Adrenal gland (tissue), 12 donors: ENCODE results near the gene ADGRB3. TPM values are rescaled to one million over a fixed set of nuclear protein-coding genes. Genes with fewer than 3 reads are reported as not detected.

ENCODE experiments used
- DNase-seq, 7 donors: peaks; one replicate each; pipeline ENCODE4 v3.0.0-alpha.2; 2019 to 2020
- H3K27ac ChIP-seq, 5 donors: fragments of 200-600 bp; sonication (generic) in 4 of 5; 1 replicate in 3 of 5; 2 replicates in 2 of 5; pipeline versions ENCODE4 v1.5.1 to v1.8.0; 2016 to 2020; ENCODE audit warnings: mild to moderate bottlenecking in 1 of 5
- H3K27me3 ChIP-seq: fragments of 200-600 bp; 2 replicates; pipeline ENCODE4 v1.8.0; 2021
- H3K36me3 ChIP-seq, 2 donors: fragments of 200-600 bp; replicated peaks in 1 of 2; 1 replicate in 1 of 2; 2 replicates in 1 of 2; pipeline versions ENCODE4 v1.5.1 to v1.8.0; 2018 to 2022
- H3K4me1 ChIP-seq, 2 donors: fragments of 200-600 bp; replicated peaks in 1 of 2; 1 replicate in 1 of 2; 2 replicates in 1 of 2; pipeline versions ENCODE4 v1.5.1 to v1.8.0; 2018 to 2021
- H3K4me3 ChIP-seq, 4 donors: fragments of 200-600 bp; sonication (generic) in 3 of 4; one replicate each; pipeline ENCODE4 v1.5.1; 2016 to 2018
- H3K9me3 ChIP-seq, 3 donors: fragments of 200-600 bp; sonication (generic) in 1 of 3; replicated peaks in 1 of 3; 1 replicate in 2 of 3; 2 replicates in 1 of 3; pipeline versions ENCODE4 v1.5.1 to v1.8.0; 2016 to 2021
- POLR2A ChIP-seq, 2 donors: fragments of 450-650 bp; IDR thresholded peaks; one replicate each; pipeline ENCODE4 v1.6.1; 2017; ENCODE audit warnings: antibody characterized with exemption in 2 of 2, mild to moderate bottlenecking in 2 of 2, moderate library complexity in 1 of 2
- WGBS, 4 donors: extraction: QIAGEN DNeasy Blood & Tissue Kit in 2 of 4; methylation state at CpG; one replicate each; pipeline versions ENCODE4 v1.1.5 to v1.1.7; 2013 to 2017; 5-methylcytosine and 5-hydroxymethylcytosine counted together
- intact Hi-C, 2 donors: fragments of 100-400 bp; cut with DNase I; formaldehyde crosslinking; loops; one replicate each; pipeline versions ENCODE4 v1.14.1 to v1.15.0; 2022 to 2023
- polyA plus RNA-seq, 3 donors: library from polyadenylated mRNA; stranded (reverse); fragments of 200-250 nt in 2 of 3; fragments of 350-450 nt in 1 of 3; fragmentation: Illumina TruSeq in 1 of 3; extraction: RNeasy Lipid Tissue Mini Kit (QIAGEN cat#74804) in 1 of 3; gene quantifications; one replicate each; pipeline ENCODE4 v1.2.3, GENCODE V29; 2013 to 2014
- total RNA-seq, 9 donors: library from RNA; depleted of rRNA in 4 of 9; stranded (reverse); fragments of >200 nt in 4 of 9; fragments of 120-200 nt in 1 of 9; fragmentation: NEBNext Ultra II Directional in 1 of 9; extraction: Animal tissue kit (Norgen Biotek cat#: 25700) in 1 of 9; gene quantifications; one replicate each; pipeline versions ENCODE4 v1.1.0 to v1.2.4, GENCODE V29; 2013 to 2023
- TF ChIP-seq, protein P1 (sequence below), 6 experiments: fragments of 450-650 bp in 4 of 6; fragments of 200-600 bp in 2 of 6; sonication (generic) in 1 of 6; IDR thresholded peaks; 1 replicate in 5 of 6; 2 replicates in 1 of 6; pipeline versions ENCODE4 v1.5.1 to v1.8.0; 2016 to 2021; ENCODE audit warnings: antibody characterized with exemption in 6 of 6, mild to moderate bottlenecking in 2 of 6, moderate library complexity in 1 of 6
- donor health status: healthy with polysubstance abuse.
- donor health status: Bipolar disorder and iron deficiency.
- donor health status: DM: yes; HTN: yes; CAD: no.
- donor health status: DM: no; HTN: no; CAD: no.
- donor health status: DM: no; HTN: no; CAD: no.
- donor health status: DM: yes; HTN: yes; CAD: no.

Gene ADGRB3
- total and polyA plus RNA-seq, 12 donors, result 1.3 to 9.0 (median 3.1) TPM

DNA sequence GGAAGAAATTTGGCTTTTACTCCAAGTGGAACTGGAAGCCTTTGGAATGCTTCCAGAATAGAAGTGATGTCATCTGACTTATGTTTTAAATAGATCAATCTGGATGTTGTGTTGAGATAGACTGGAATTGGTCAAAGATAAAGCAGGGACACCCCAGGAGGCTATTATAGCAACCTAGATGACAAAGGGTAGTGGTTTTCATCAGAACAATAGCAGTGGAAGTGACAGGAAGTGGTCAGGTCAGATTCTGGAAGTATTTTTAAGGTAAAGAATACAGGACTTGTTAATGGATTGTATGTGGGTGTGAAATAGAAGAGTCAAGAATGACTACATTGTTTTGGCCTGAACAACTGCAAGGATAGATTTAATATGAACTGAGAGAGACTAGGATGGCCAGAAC is 191.4 kb downstream of the ADGRB3 start:
- Histone ChIP-seq H3K27ac (no peak overlapping the region), H3K27me3 (no peaks in the 10 kb centered on the region), H3K4me1 (no peaks in the 10 kb centered on the region), H3K9me3 (no peaks in the 10 kb centered on the region), H3K4me3 (no peak overlapping the region), H3K36me3 (no peaks in the 10 kb centered on the region)
- intact Hi-C loops, result no loop called here
- no peak for DNase-seq
- TF ChIP-seq POLR2A (IDR thresholded peaks at IDR 0.05), result no peak
- TF ChIP-seq, protein P1, sequence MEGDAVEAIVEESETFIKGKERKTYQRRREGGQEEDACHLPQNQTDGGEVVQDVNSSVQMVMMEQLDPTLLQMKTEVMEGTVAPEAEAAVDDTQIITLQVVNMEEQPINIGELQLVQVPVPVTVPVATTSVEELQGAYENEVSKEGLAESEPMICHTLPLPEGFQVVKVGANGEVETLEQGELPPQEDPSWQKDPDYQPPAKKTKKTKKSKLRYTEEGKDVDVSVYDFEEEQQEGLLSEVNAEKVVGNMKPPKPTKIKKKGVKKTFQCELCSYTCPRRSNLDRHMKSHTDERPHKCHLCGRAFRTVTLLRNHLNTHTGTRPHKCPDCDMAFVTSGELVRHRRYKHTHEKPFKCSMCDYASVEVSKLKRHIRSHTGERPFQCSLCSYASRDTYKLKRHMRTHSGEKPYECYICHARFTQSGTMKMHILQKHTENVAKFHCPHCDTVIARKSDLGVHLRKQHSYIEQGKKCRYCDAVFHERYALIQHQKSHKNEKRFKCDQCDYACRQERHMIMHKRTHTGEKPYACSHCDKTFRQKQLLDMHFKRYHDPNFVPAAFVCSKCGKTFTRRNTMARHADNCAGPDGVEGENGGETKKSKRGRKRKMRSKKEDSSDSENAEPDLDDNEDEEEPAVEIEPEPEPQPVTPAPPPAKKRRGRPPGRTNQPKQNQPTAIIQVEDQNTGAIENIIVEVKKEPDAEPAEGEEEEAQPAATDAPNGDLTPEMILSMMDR (IDR thresholded peaks at IDR 0.05), result no peak

DNA sequence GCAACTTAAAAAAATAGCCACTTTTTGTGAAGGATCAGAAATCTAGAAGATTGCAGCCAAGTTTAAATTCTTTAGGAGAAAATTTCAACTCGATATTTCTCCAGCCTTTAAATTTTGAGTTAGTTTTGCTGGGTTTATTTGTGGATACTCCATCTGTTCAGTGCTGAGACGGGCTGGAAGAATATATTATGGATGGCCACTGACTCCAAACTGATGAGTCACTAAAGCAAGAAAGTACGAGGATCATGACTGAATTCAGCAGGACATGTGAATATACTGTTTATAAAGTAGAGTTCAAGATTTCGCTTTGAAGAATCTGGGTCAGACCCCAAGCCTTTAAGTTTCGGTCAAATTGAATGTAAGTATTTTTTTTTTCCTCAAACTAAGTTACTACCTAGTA is 199.5 kb downstream of the ADGRB3 start:
- intact Hi-C loops, result no loop called here
- Histone ChIP-seq H3K9me3 (no peaks in the 10 kb centered on the region), H3K27ac (no peak overlapping the region), H3K36me3 (no peaks in the 10 kb centered on the region), H3K27me3 (no peaks in the 10 kb centered on the region), H3K4me1 (no peaks in the 10 kb centered on the region), H3K4me3 (no peak overlapping the region)
- TF ChIP-seq POLR2A (IDR thresholded peaks at IDR 0.05), result no peak
- TF ChIP-seq, protein P1 (IDR thresholded peaks at IDR 0.05), result no peak
- 44 to 66% (median 47%) methylated on average over 5 of the region's 5 CpGs for WGBS, 4 donors
- no peak for DNase-seq

- intact Hi-C loops, result no loop called here
- no peak for TF ChIP-seq POLR2A (IDR thresholded peaks at IDR 0.05)
- TF ChIP-seq, protein P1 (IDR thresholded peaks at IDR 0.05), result no peak
- Histone ChIP-seq H3K4me3 (no peak overlapping the region), H3K27ac (no peak overlapping the region), H3K9me3 (no peaks in the 10 kb centered on the region), H3K36me3 (no peaks in the 10 kb centered on the region), H3K4me1 (no peaks in the 10 kb centered on the region), H3K27me3 (no peaks in the 10 kb centered on the region)
- no peak for DNase-seq
These were observed 203.5 kb downstream of the ADGRB3 start for GRCh38 chr6:68838571-68838970.

DNA sequence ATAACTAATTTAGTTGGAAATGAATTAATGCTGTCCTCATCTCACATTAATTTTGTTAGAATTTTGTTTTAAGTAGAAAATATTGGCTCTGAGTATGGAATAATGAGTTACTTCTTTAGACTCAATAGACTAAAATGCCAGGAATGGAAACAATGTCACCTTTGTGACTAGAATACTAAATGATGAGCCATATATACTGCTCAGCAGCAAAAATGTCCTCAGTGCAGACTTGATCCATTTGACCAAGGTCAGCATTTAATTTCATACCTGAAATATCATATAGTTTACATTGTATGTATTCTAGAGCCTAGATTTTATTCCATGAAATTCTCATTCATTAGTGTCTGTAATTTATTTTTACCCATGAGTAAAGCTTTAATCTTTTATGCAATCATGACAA is 217.7 kb downstream of the ADGRB3 start:
- no peaks in the 10 kb centered on the region for H3K27me3 ChIP-seq
- H3K9me3 ChIP-seq, result no peaks in the 10 kb centered on the region
- no peak for TF ChIP-seq POLR2A (IDR thresholded peaks at IDR 0.05)
- TF ChIP-seq, protein P1 (IDR thresholded peaks at IDR 0.05), result no peak
- H3K36me3 ChIP-seq, result no peaks in the 10 kb centered on the region
- intact Hi-C loops, result no loop called here
- H3K27ac ChIP-seq, result no peak overlapping the region
- H3K4me1 ChIP-seq, result no peaks in the 10 kb centered on the region
- H3K4me3 ChIP-seq, result no peak overlapping the region
- no peak for DNase-seq
